ENCODE data around the gene NR6A1. TPM values are rescaled to one million over a fixed set of nuclear protein-coding genes. Genes with fewer than 3 reads are reported as not detected.

NR6A1 gene
- total and polyA plus RNA-seq, 9 donors: 0.29 to 1.7 (median 1.00) TPM

GRCh38 chr9:124477211-124477647 is 293.9 kb downstream of the NR6A1 start:
- WGBS, 3 donors: 21 to 29% (median 28%) methylated on average over 17 to 19 of the region's 19 CpGs
- H3K9me3 ChIP-seq: no peaks in the 10 kb centered on the region
- H3K36me3 ChIP-seq: no peaks in the 10 kb centered on the region
- no peaks in the 10 kb centered on the region for H3K27me3 ChIP-seq
- no peak for DNase-seq
- TF ChIP-seq POLR2A (IDR thresholded peaks at IDR 0.05) (no peak), CTCF (IDR thresholded peaks at IDR 0.05) (no peak), EP300 (IDR thresholded peaks at IDR 0.05) (no peak)
- no peak overlapping the region for H3K27ac ChIP-seq
- intact Hi-C loops (cut with DNase I): no loop called here
- H3K4me1 ChIP-seq (ENCODE audit: insufficient read depth): peaks cover 3% of the 10 kb centered on the region
- H3K4me3 ChIP-seq: no peak overlapping the region

- H3K4me1 ChIP-seq (ENCODE audit: insufficient read depth): peaks cover 3% of the 10 kb centered on the region
- no peaks in the 10 kb centered on the region for H3K36me3 ChIP-seq
- 72 to 76% (median 74%) methylated on average over 13 to 14 of the region's 14 CpGs for WGBS, 3 donors
- H3K9me3 ChIP-seq: no peaks in the 10 kb centered on the region
- intact Hi-C loops (cut with DNase I): no loop called here
- DNase-seq: no peak
- H3K27me3 ChIP-seq: no peaks in the 10 kb centered on the region
- H3K27ac ChIP-seq: no peak overlapping the region
- H3K4me3 ChIP-seq: no peak overlapping the region
- TF ChIP-seq CTCF (IDR thresholded peaks at IDR 0.05): no peak
- TF ChIP-seq EP300 (IDR thresholded peaks at IDR 0.05): no peak
- no peak for TF ChIP-seq POLR2A (IDR thresholded peaks at IDR 0.05)
Measured at GRCh38 chr9:124475868-124476690, 295.0 kb downstream of the NR6A1 start.

GRCh38 chr9:124475158-124475867 is 295.8 kb downstream of the NR6A1 start:
- Histone ChIP-seq H3K27ac (no peak overlapping the region), H3K36me3 (no peaks in the 10 kb centered on the region), H3K4me3 (no peak overlapping the region), H3K4me1 (ENCODE audit: insufficient read depth) (peaks cover 3% of the 10 kb centered on the region), H3K9me3 (no peaks in the 10 kb centered on the region), H3K27me3 (no peaks in the 10 kb centered on the region)
- TF ChIP-seq POLR2A (IDR thresholded peaks at IDR 0.05) (no peak), EP300 (IDR thresholded peaks at IDR 0.05) (no peak), CTCF (IDR thresholded peaks at IDR 0.05) (no peak)
- WGBS, 3 donors: 55 to 63% (median 61%) methylated on average over 21 of the region's 21 CpGs
- intact Hi-C loops (cut with DNase I): no loop called here
- DNase-seq: no peak

GRCh38 chr9:124474151-124474550 is 297.0 kb downstream of the NR6A1 start:
- Histone ChIP-seq H3K36me3 (no peaks in the 10 kb centered on the region), H3K9me3 (no peaks in the 10 kb centered on the region), H3K4me1 (ENCODE audit: insufficient read depth) (peaks cover 3% of the 10 kb centered on the region), H3K27ac (no peak overlapping the region), H3K4me3 (no peak overlapping the region), H3K27me3 (no peaks in the 10 kb centered on the region)
- WGBS, 3 donors: 70 to 85% (median 71%) methylated on average over 4 of the region's 4 CpGs
- DNase-seq: no peak
- TF ChIP-seq POLR2A (IDR thresholded peaks at IDR 0.05) (no peak), CTCF (IDR thresholded peaks at IDR 0.05) (no peak), EP300 (IDR thresholded peaks at IDR 0.05) (no peak)
- intact Hi-C loops (cut with DNase I): no loop called here

All from ovary (tissue), 9 donors.